Subcutaneous abdominal adipose tissue (tissue), 5 donors: ENCODE measurements around the gene PRRX1.

Experiments used
- H3K27ac ChIP-seq: one replicate; pipeline ENCODE4 v1.7.0; 2013; ENCODE audit warnings: low read depth, mild to moderate bottlenecking, inconsistent platforms, low read length, moderate library complexity
- H3K27me3 ChIP-seq, 5 donors: one replicate each; pipeline ENCODE4 v1.7.0; 2013; ENCODE audit warnings: low read length in 5 of 5, inconsistent platforms in 1 of 5; ENCODE audit not compliant: control insufficient read depth in 5 of 5, insufficient read depth in 4 of 5
- H3K36me3 ChIP-seq, 5 donors: one replicate each; pipeline ENCODE4 v1.7.0; 2013; ENCODE audit warnings: low read length in 5 of 5; ENCODE audit not compliant: control insufficient read depth in 5 of 5, insufficient read depth in 5 of 5
- H3K4me1 ChIP-seq, 5 donors: one replicate each; pipeline ENCODE4 v1.7.0; 2013; ENCODE audit warnings: low read length in 5 of 5, mild to moderate bottlenecking in 3 of 5, moderate library complexity in 1 of 5; ENCODE audit not compliant: control insufficient read depth in 5 of 5, insufficient read depth in 5 of 5
- H3K4me3 ChIP-seq, 5 donors: one replicate each; pipeline ENCODE4 v1.7.0; 2013; ENCODE audit warnings: low read length in 5 of 5, low read depth in 1 of 5
- H3K9ac ChIP-seq, 5 donors: one replicate each; pipeline ENCODE4 v1.7.0; 2013; ENCODE audit warnings: low read length in 5 of 5, mild to moderate bottlenecking in 4 of 5, moderate library complexity in 3 of 5
- H3K9me3 ChIP-seq, 5 donors: one replicate each; pipeline ENCODE4 v1.7.0; 2013; ENCODE audit warnings: low read length in 5 of 5; ENCODE audit not compliant: control insufficient read depth in 5 of 5
- donor health status: healthy.
- donor health status: healthy.
- donor health status: healthy.
- donor health status: healthy.
- donor health status: healthy.

PRRX1 gene

DNA sequence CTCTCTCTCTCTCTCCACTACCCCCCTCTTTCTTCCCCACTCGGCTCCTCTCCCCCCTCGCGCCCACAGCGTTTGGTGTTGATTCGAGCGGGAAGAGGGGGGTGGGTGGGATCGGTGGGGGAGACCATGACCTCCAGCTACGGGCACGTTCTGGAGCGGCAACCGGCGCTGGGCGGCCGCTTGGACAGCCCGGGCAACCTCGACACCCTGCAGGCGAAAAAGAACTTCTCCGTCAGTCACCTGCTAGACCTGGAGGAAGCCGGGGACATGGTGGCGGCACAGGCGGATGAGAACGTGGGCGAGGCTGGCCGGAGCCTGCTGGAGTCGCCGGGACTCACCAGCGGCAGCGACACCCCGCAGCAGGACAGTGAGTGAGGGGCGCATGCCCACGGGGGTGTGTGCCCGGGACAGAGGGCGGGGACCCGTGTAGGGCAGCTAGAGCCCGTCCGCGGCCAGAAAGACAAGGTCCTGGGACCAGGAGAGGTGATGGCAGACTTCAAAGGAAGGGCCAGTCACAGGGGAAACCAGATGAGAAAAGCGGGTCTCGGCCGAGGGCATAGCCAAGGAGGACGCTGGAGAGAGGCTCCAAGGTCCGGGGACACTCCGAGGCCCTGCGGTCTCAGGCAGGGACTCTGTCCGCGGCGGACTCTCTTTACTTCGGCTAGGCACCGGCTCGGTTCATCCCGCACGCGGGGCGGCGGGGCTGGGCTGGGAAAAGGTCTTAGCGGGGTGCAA, at the start of gene PRRX1:
Gene PRRX1, plus strand, starts transcription at position 39 of the 735 bp plus-strand sequence. Its CDS starts 88 bp downstream, at position 127.
- peak within 1 kb of the TSS; percentile 1 to 79 (median 66) for H3K9ac ChIP-seq
- peak within 1 kb of the TSS; percentile 62 to 81 (median 68) for H3K4me3 ChIP-seq
- peaks cover 0 to 3% (median 0%) of the 10 kb centered on the region in 5 donors for H3K36me3 ChIP-seq
- no peaks in the 10 kb centered on the region for H3K9me3 ChIP-seq
- peak within 1 kb of the TSS; percentile 80 for H3K27ac ChIP-seq
- peaks cover 1 to 49% (median 36%) of the 10 kb centered on the region in 5 donors for H3K4me1 ChIP-seq
- H3K27me3 ChIP-seq = peaks cover 35 to 76% (median 57%) of the 10 kb centered on the region in 5 donors

GRCh38 chr1:170617591-170618330, 46.2 kb upstream of the PRRX1 start:
- no peak overlapping the region for H3K27ac ChIP-seq
- H3K9ac ChIP-seq = no peak overlapping the region
- no peaks in the 10 kb centered on the region for H3K27me3 ChIP-seq
- H3K9me3 ChIP-seq = no peaks in the 10 kb centered on the region
- no peak overlapping the region for H3K4me3 ChIP-seq
- H3K36me3 ChIP-seq = no peaks in the 10 kb centered on the region
- peaks cover 0 to 6% (median 3%) of the 10 kb centered on the region in 5 donors for H3K4me1 ChIP-seq

- no peak overlapping the region for H3K27ac ChIP-seq
- peaks cover 0 to 6% (median 3%) of the 10 kb centered on the region in 5 donors for H3K4me1 ChIP-seq
- no peak overlapping the region for H3K4me3 ChIP-seq
- no peak overlapping the region for H3K9ac ChIP-seq
- H3K9me3 ChIP-seq = no peaks in the 10 kb centered on the region
- H3K36me3 ChIP-seq = no peaks in the 10 kb centered on the region
- no peaks in the 10 kb centered on the region for H3K27me3 ChIP-seq
These were observed 45.5 kb upstream of the PRRX1 start for GRCh38 chr1:170618421-170618820.

GRCh38 chr1:170619241-170620028, 44.5 kb upstream of the PRRX1 start:
- Histone ChIP-seq H3K27ac (no peak overlapping the region), H3K4me3 (peak overlapping the region in 3 of 5 donors; percentile 18 to 35 (median 19)), H3K27me3 (no peaks in the 10 kb centered on the region), H3K4me1 (peaks cover 0 to 6% (median 3%) of the 10 kb centered on the region in 5 donors), H3K9me3 (no peaks in the 10 kb centered on the region), H3K36me3 (no peaks in the 10 kb centered on the region), H3K9ac (no peak overlapping the region)

GRCh38 chr1:170620164-170620563, 43.8 kb upstream of the PRRX1 start:
- Histone ChIP-seq H3K27me3 (no peaks in the 10 kb centered on the region), H3K4me3 (no peak overlapping the region), H3K9me3 (no peaks in the 10 kb centered on the region), H3K36me3 (no peaks in the 10 kb centered on the region), H3K9ac (no peak overlapping the region), H3K27ac (no peak overlapping the region), H3K4me1 (peaks cover 0 to 6% (median 3%) of the 10 kb centered on the region in 5 donors)

DNA sequence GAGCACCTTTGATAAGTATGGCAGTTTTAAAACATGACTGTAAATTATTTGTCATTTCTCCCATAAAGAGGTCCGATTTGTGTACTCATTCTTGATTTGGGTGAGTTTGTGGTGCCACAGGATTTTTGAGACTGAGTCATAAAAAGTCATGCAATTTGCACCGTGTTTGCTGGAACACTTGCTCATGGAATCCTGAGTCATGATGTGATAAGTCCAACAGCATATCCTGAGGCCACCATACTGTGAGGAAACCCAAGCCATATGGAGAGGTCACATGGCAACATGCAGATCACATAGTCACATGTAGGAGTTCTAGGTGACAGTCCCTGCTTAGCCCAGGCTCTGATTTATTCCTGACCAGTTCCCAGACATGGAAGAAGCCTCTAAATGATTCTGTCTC, 40.8 kb upstream of the PRRX1 start:
- H3K27ac ChIP-seq = no peak overlapping the region
- no peaks in the 10 kb centered on the region for H3K36me3 ChIP-seq
- no peaks in the 10 kb centered on the region for H3K27me3 ChIP-seq
- H3K9ac ChIP-seq = no peak overlapping the region
- no peaks in the 10 kb centered on the region for H3K9me3 ChIP-seq
- no peak overlapping the region for H3K4me3 ChIP-seq
- H3K4me1 ChIP-seq = peaks cover 0 to 6% (median 3%) of the 10 kb centered on the region in 5 donors

- H3K4me1 ChIP-seq = peaks cover 0 to 5% (median 2%) of the 10 kb centered on the region in 5 donors
- no peak overlapping the region for H3K4me3 ChIP-seq
- no peaks in the 10 kb centered on the region for H3K9me3 ChIP-seq
- no peaks in the 10 kb centered on the region for H3K27me3 ChIP-seq
- H3K9ac ChIP-seq = no peak overlapping the region
- no peak overlapping the region for H3K27ac ChIP-seq
- no peaks in the 10 kb centered on the region for H3K36me3 ChIP-seq
These were observed 39.8 kb upstream of the PRRX1 start for GRCh38 chr1:170624146-170624545.

DNA sequence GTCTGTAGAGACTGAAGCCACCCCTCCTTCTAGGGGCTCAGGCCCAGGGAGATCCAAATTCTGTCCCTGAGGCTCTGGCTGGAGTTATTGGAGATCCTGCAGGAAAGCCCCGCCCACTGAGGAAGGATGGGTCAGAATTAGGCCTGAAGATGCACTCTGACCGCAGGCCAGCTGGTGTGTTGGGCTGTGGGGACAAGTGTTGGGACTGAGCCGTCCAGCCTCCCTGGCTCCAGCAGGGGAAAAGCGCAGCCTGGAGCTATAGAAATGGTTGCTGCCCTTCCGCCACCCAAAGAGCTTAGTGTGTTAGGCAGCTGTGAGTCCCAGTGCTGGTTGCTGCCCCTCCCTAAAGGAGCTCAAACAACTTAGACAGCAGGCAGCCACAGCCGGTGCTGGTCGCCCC, 33.0 kb upstream of the PRRX1 start:
- no peaks in the 10 kb centered on the region for H3K36me3 ChIP-seq
- H3K9me3 ChIP-seq = no peaks in the 10 kb centered on the region

DNA sequence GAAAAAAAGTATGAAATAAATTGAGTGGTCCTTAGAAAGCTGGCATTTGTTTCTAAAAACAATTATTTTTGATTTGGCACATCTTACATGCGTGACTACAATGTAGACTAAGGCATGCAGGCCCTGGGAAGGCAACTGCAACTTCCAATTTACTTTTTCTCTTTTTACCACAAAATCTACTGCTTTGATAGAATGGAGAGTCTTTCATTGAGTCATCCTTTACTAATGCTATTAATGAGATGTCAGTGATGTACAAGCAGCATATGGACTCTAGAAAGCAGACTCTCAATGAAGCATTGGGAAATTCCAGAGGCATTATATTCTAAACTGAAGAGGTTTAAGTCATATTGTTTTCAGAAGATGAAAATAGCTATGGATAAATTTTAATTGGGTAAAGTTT, 29.6 kb upstream of the PRRX1 start:
- H3K9ac ChIP-seq = no peak overlapping the region
- no peaks in the 10 kb centered on the region for H3K27me3 ChIP-seq
- no peak overlapping the region for H3K27ac ChIP-seq
- no peaks in the 10 kb centered on the region for H3K36me3 ChIP-seq
- H3K4me3 ChIP-seq = no peak overlapping the region
- no peaks in the 10 kb centered on the region for H3K9me3 ChIP-seq
- H3K4me1 ChIP-seq = no peaks in the 10 kb centered on the region

More for the DNA sequence above, 33.0 kb upstream of the PRRX1 start:
- no peaks in the 10 kb centered on the region for H3K27me3 ChIP-seq
- no peak overlapping the region for H3K9ac ChIP-seq
- no peaks in the 10 kb centered on the region for H3K4me1 ChIP-seq
- H3K4me3 ChIP-seq = no peak overlapping the region
- no peak overlapping the region for H3K27ac ChIP-seq
